ENCODE results near the gene ALDH7A1.

DNA sequence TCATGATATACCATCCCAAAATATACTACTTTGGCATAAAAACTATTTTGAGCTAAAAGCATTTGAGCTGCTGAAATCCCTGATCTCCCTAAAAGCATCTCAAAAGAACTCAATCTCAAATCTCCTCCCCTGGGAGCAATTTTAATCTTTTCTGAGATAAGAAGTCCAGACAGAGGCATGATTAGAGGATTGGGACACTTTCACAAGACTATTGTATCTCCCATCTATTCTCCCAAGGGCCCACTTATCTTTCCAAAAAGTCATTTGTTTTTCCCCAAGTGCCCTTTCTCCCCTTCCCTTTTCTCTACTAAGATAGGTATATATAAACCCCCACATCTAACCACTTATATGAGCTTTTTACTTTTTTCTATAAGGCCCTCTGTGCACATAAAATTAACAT, 79.7 kb downstream of the ALDH7A1 start:
- TF ChIP-seq ZNF207 (IDR thresholded peaks at IDR 0.05; ENCODE audit: borderline replicate concordance) (no peak), EGR1 (IDR thresholded peaks at IDR 0.05; ENCODE audit: borderline replicate concordance in 1 of 2, low read depth in 2 of 2, low read length in 2 of 2) (no peak), POLR2AphosphoS2 (IDR thresholded peaks at IDR 0.05; ENCODE audit: low read depth, low read length) (no peak), TAF1 (IDR thresholded peaks at IDR 0.05; ENCODE audit: borderline replicate concordance, low read depth, low read length) (no peak), KLF5 (IDR thresholded peaks at IDR 0.05; ENCODE audit: partially characterized antibody) (no peak), HDAC2 (IDR thresholded peaks at IDR 0.05) (no peak), ETV6 (conservative IDR thresholded peaks at IDR 0.05 in 1 of 2, IDR thresholded peaks at IDR 0.05 in 1 of 2; ENCODE audit: borderline replicate concordance in 1 of 2, low read depth in 1 of 2) (no peak), TCF7 (IDR thresholded peaks at IDR 0.05; ENCODE audit: borderline replicate concordance) (no peak), RFX5 (IDR thresholded peaks at IDR 0.05; ENCODE audit: low read depth, low read length) (no peak), CHD2 (IDR thresholded peaks at IDR 0.05; ENCODE audit: borderline replicate concordance, low read depth, low read length) (no peak)
- TF ChIP-seq, protein P1, sequence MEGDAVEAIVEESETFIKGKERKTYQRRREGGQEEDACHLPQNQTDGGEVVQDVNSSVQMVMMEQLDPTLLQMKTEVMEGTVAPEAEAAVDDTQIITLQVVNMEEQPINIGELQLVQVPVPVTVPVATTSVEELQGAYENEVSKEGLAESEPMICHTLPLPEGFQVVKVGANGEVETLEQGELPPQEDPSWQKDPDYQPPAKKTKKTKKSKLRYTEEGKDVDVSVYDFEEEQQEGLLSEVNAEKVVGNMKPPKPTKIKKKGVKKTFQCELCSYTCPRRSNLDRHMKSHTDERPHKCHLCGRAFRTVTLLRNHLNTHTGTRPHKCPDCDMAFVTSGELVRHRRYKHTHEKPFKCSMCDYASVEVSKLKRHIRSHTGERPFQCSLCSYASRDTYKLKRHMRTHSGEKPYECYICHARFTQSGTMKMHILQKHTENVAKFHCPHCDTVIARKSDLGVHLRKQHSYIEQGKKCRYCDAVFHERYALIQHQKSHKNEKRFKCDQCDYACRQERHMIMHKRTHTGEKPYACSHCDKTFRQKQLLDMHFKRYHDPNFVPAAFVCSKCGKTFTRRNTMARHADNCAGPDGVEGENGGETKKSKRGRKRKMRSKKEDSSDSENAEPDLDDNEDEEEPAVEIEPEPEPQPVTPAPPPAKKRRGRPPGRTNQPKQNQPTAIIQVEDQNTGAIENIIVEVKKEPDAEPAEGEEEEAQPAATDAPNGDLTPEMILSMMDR (IDR thresholded peaks at IDR 0.05 in 2 of 3, conservative IDR thresholded peaks at IDR 0.05 in 1 of 3; ENCODE audit: control insufficient read depth in 2 of 3, extremely low read depth in 1 of 3, insufficient read depth in 1 of 3, low read depth in 3 of 3, low read length in 3 of 3), result no peak
- TF ChIP-seq, protein P2, sequence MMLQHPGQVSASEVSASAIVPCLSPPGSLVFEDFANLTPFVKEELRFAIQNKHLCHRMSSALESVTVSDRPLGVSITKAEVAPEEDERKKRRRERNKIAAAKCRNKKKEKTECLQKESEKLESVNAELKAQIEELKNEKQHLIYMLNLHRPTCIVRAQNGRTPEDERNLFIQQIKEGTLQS (IDR thresholded peaks at IDR 0.05; ENCODE audit: borderline replicate concordance, extremely low read depth, low read depth, low read length), result no peak
- TF ChIP-seq, protein P3, sequence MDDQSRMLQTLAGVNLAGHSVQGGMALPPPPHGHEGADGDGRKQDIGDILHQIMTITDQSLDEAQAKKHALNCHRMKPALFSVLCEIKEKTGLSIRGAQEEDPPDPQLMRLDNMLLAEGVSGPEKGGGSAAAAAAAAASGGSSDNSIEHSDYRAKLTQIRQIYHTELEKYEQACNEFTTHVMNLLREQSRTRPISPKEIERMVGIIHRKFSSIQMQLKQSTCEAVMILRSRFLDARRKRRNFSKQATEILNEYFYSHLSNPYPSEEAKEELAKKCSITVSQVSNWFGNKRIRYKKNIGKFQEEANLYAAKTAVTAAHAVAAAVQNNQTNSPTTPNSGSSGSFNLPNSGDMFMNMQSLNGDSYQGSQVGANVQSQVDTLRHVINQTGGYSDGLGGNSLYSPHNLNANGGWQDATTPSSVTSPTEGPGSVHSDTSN (IDR thresholded peaks at IDR 0.05; ENCODE audit: insufficient replicate concordance, low read depth, low read length), result no peak
- TF ChIP-seq, protein P4, sequence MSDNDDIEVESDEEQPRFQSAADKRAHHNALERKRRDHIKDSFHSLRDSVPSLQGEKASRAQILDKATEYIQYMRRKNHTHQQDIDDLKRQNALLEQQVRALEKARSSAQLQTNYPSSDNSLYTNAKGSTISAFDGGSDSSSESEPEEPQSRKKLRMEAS (IDR thresholded peaks at IDR 0.05; ENCODE audit: low read depth, low read length), result no peak
